ENCODE data around the gene MBNL3. TPM values are rescaled to one million over a fixed set of nuclear protein-coding genes. Genes with fewer than 3 reads are reported as not detected.

The MBNL3 gene
- total RNA-seq, 2 donors from 2014 or later, result 6.3 to 14.8 TPM

DNA sequence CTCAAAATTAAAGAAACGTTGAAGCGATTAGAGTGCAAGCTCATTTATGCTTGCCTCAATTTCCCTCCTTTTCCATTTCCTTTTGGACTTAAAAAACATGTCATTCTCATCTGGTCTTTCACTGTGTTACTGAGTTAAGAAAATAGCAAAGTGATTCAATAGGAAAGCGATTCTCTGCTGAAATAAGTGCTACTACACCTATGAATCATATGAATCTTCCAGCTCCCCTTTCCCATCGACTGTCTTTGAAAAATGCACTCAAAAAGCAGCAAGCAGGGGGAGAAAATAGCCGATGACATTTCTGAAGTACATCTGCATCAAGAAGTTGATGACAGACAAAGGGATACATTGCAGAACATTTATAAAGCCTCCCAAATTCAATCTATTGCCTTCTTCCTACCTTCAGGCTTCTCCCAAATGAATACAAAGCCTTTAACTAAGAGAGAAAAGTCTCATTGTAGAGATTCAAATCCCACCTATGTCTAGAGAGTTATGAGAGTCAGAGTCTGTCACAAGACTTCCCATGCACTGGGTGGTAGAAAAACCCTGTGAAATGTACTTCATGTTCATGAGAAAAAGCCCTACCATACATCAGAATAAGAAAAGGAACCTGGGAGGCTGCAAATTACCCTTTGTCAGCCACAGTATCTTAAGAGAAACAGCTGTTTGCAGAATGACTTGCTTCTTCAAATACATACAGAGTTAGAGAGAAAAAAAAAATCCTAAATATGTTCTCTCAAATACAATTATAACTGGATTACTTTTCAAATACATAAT is 78.9 kb downstream of the MBNL3 start:
- H3K4me1 ChIP-seq, result peaks cover 8% of the 10 kb centered on the region
- DNase-seq, result no peak
- H3K27me3 ChIP-seq, result no peaks in the 10 kb centered on the region
- H3K9me3 ChIP-seq, result no peaks in the 10 kb centered on the region
- H3K4me3 ChIP-seq, result no peak overlapping the region
- 86 to 89% methylated on average over 5 of the region's 5 CpGs for WGBS, 2 donors
- H3K27ac ChIP-seq, result no peak overlapping the region
- TF ChIP-seq POLR2A (IDR thresholded peaks at IDR 0.05), result no peak
- TF ChIP-seq, protein P1, sequence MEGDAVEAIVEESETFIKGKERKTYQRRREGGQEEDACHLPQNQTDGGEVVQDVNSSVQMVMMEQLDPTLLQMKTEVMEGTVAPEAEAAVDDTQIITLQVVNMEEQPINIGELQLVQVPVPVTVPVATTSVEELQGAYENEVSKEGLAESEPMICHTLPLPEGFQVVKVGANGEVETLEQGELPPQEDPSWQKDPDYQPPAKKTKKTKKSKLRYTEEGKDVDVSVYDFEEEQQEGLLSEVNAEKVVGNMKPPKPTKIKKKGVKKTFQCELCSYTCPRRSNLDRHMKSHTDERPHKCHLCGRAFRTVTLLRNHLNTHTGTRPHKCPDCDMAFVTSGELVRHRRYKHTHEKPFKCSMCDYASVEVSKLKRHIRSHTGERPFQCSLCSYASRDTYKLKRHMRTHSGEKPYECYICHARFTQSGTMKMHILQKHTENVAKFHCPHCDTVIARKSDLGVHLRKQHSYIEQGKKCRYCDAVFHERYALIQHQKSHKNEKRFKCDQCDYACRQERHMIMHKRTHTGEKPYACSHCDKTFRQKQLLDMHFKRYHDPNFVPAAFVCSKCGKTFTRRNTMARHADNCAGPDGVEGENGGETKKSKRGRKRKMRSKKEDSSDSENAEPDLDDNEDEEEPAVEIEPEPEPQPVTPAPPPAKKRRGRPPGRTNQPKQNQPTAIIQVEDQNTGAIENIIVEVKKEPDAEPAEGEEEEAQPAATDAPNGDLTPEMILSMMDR (IDR thresholded peaks at IDR 0.05), result no peak
- intact Hi-C loops (cut with DNase I), result no loop called here
- ATAC-seq, result no peak
- no peaks in the 10 kb centered on the region for H3K36me3 ChIP-seq (replicated peaks in 1 of 2; ENCODE audit: insufficient read depth in 1 of 2, low read depth in 2 of 2)

DNA sequence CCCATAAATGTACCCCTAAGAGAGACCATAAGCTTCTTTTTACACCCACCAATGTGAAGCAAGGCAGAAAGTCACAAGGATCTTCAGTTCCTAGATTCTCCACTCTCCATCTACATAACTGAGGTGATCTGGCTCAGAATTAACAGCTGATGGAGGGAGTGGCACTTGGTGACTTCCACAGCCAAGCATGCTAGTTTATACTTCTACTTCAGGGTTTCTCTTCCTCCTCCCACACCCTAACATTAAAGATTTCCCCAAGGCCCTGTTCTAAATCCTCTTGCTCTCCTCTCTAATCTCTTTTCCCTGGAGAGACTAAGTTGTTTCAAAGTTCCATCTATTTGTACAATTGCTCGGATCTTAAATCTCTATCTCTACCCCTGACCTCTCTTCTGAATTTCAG is 81.1 kb downstream of the MBNL3 start:
- 78% methylated on average over 1 of the region's 1 CpG; no CpG with 5 or more reads in 1 of the 2 donors for WGBS, 2 donors
- Histone ChIP-seq H3K4me3 (no peak overlapping the region), H3K36me3 (replicated peaks in 1 of 2; ENCODE audit: insufficient read depth in 1 of 2, low read depth in 2 of 2) (no peaks in the 10 kb centered on the region), H3K27me3 (no peaks in the 10 kb centered on the region), H3K9me3 (no peaks in the 10 kb centered on the region), H3K27ac (no peak overlapping the region), H3K4me1 (peaks cover 8% of the 10 kb centered on the region)
- intact Hi-C loops (cut with DNase I), result no loop called here
- DNase-seq (no peak), ATAC-seq (no peak)
- no peak for TF ChIP-seq POLR2A (IDR thresholded peaks at IDR 0.05)
- TF ChIP-seq, protein P1 (IDR thresholded peaks at IDR 0.05), result no peak

DNA sequence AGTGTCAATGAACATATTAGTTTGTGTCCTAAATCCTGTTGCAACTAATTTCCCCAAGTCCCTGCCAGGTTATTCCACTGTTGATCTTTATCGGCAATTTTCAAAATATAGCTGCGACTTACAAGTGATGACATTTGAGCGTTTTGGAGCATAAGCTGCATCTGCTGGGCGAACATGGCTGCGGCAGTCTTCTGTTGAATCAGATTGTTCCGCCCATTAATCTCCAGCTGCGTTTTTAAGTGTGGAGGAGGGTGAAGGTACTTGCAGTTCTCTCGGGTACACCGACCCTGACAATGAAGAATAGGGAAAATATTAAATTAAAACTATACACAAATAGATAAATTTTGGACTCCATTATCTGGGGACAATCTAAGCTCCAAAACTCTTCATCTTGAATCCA is 82.7 kb downstream of the MBNL3 start:
- Histone ChIP-seq H3K27ac (no peak overlapping the region), H3K27me3 (no peaks in the 10 kb centered on the region), H3K4me3 (no peak overlapping the region), H3K9me3 (no peaks in the 10 kb centered on the region), H3K4me1 (no peaks in the 10 kb centered on the region), H3K36me3 (replicated peaks in 1 of 2; ENCODE audit: insufficient read depth in 1 of 2, low read depth in 2 of 2) (no peaks in the 10 kb centered on the region)
- DNase-seq (no peak), ATAC-seq (no peak)
- intact Hi-C loops (cut with DNase I), result no loop called here
- TF ChIP-seq, protein P1 (IDR thresholded peaks at IDR 0.05), result no peak
- TF ChIP-seq POLR2A (IDR thresholded peaks at IDR 0.05), result no peak
- 95 to 96% methylated on average over 9 of the region's 9 CpGs for WGBS, 2 donors

DNA sequence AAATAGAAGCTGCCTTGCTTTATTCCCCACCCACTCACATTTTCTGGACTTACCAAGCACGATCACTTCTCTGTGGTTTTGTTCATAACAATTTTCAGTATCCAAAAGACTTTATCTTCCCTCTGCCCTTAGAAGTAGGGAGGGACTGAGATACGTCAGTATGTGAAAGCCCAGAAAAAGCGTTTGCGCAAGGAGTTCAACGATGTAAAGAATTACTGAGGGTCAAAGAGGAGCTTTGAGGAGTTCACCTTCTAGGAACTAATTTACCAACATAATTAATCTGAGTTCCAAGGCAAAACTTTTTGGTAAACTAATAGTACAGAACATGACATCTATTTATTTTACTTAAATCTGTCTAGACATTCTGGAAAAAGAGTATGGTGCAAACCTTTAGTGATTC is 84.6 kb downstream of the MBNL3 start:
- no peaks in the 10 kb centered on the region for H3K9me3 ChIP-seq
- 81 to 85% methylated on average over 5 of the region's 5 CpGs for WGBS, 2 donors
- no peaks in the 10 kb centered on the region for H3K27me3 ChIP-seq
- DNase-seq (no peak), ATAC-seq (no peak)
- no peak overlapping the region for H3K27ac ChIP-seq
- H3K4me3 ChIP-seq, result no peak overlapping the region
- TF ChIP-seq POLR2A (IDR thresholded peaks at IDR 0.05), result no peak
- TF ChIP-seq, protein P1 (IDR thresholded peaks at IDR 0.05), result no peak
- H3K36me3 ChIP-seq (replicated peaks in 1 of 2; ENCODE audit: insufficient read depth in 1 of 2, low read depth in 2 of 2), result no peaks in the 10 kb centered on the region
- H3K4me1 ChIP-seq, result no peaks in the 10 kb centered on the region
- intact Hi-C loops (cut with DNase I), result no loop called here

DNA sequence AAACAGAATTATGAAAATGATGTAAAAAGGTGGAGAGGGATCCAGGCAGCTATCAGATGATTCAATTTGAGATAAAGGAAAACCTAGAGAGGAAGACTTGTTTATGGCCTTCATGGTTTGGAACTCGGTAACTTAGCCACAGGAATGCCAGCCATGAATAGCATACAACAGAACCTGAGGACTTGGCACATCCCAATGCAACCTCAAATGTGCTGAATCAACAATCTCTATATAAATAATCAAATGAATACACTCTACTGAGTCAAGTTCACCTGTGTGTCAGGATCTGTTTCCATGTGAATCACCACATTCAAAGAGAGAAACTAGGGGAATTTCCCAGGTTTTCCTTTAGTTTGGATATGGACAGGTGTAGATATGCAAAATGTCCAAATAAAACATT is 86.9 kb downstream of the MBNL3 start:
- TF ChIP-seq POLR2A (IDR thresholded peaks at IDR 0.05), result no peak
- TF ChIP-seq, protein P1 (IDR thresholded peaks at IDR 0.05), result no peak
- WGBS, 2 donors, result 68 to 70% methylated on average over 1 of the region's 1 CpG

More for the DNA sequence above, 86.9 kb downstream of the MBNL3 start:
- Histone ChIP-seq H3K27me3 (no peaks in the 10 kb centered on the region), H3K4me3 (no peak overlapping the region), H3K9me3 (no peaks in the 10 kb centered on the region), H3K27ac (no peak overlapping the region), H3K36me3 (replicated peaks in 1 of 2; ENCODE audit: insufficient read depth in 1 of 2, low read depth in 2 of 2) (no peaks in the 10 kb centered on the region), H3K4me1 (no peaks in the 10 kb centered on the region)
- DNase-seq (no peak), ATAC-seq (no peak)
- intact Hi-C loops (cut with DNase I), result no loop called here

Data from body of pancreas (tissue), 4 donors.